Effector CD4-positive, alpha-beta T cell (primary cell): ENCODE measurements around the gene NEK1.
"Not testable (repeated sequence)": the region's sequence is repeated elsewhere in the genome, so short reads cannot be mapped to it uniquely, and the experiment has no call there.

Source experiments
- DNase-seq: peaks from one replicate; pipeline ENCODE4 v3.0.0-alpha.2; 2020

Gene NEK1

DNA sequence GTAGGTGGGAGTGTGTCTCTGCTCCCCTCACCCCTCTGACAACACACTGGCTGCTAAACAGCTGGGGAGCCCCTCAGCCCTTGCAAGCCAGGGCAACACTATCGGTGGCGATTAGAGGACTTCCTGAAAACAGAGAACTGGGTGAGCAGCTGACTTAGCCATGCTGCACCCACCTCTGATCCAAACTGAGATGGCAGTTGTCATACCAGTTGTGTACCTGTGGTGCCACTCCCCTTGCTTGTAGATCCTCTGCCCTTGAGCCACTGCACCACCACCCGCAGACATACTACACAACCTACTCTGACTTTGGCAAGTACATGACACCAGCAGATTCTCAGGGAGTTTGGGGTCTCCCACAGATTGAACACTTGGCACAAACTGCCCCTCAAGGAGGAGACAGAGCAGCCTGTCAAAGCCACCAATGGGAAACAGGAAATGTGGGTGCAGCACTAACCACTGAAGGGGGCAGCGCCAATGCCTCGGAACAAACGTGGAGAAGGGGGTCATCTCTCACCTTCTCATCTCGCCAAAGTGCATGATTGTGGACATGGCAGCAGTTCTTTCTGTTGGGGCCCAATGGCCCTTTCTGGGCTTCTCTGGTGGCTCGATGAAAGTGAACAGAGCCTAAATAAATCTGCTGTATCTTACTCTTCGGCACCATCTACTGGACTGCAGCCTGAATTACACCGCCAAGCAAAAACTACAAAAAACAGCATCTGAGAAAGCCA is 119.8 kb downstream of the NEK1 start:
- no peak for DNase-seq

DNA sequence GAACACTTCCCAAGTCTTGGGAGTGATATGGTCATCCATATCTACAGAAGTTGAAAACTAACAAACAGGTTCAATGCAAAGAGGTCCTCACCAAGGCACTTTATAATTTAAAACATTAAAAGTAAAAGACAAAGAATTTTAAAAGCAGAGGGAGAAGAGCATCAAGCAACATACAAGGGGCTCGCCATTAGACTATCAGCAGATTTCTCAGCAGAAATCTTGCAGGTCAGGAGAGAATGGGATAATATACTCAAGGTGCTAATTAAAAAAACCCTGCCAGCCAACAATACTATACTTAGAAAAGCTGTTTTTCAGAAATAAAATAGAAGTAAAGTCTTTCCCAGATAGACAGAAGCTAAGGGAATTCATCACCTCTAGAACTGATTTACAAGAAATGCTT is 121.2 kb downstream of the NEK1 start:
- no peak for DNase-seq

DNA sequence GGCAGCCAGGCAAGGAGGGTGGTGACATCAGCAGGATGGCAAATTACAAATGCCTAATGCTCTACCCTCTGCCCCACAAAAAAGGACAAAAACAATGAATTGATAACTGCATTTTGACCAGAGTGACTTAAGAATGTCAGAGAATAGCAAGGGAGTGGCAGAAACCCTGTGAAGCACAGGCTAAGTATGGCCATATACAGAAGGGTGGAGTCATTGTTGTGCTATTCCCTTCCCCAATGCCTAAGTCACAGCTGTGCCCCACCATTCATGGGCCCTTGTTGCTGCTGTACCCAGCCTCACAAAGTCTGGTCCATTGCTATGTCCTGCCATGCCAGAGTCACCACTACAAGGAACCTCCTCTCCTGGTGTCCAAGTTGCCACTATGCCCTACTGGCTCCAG is 123.1 kb downstream of the NEK1 start:
- no peak for DNase-seq

DNA sequence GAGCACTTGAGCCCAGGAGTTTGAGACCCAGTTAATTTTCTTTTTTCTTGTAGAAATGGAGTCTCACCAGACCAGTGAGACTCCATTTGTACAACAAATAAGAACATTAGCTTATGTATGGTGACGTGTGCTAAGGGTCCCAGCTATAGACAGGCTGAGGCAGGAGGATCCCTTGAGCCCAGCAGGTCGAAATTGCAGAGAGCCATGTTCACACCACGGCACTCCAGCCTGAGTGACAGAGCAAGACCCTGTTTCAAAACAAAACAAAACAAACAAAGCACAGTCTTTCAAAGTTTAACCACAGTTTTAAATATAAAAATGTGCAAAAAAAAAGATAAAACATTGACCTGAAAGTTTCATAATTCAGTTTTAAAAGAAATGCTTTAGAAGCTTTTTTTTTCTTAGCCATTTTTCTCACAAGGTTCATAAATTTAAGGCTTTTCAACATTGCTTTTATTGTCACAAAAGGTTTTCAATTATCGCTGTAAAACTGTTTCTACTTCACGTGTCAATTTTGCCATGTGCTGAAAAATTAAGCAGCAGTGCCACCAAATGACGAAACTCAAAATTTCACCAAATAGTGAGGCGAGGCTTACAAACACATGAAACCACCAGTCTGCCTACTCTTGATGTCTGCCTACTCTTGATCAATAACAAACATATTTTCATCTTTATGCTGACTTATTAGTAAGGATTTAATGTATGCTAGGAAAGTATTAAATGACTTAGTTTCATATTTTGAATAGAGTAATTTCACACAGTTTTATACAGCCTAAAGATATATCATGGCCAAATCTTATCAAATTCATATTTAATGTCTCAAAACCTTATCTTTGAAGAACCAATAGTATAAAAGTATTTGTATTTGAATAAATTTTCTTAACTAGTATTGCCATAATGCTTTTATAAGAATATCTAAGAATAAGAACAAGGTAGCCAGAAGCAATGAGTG is 126.3 kb downstream of the NEK1 start:
- DNase-seq = no peak

DNA sequence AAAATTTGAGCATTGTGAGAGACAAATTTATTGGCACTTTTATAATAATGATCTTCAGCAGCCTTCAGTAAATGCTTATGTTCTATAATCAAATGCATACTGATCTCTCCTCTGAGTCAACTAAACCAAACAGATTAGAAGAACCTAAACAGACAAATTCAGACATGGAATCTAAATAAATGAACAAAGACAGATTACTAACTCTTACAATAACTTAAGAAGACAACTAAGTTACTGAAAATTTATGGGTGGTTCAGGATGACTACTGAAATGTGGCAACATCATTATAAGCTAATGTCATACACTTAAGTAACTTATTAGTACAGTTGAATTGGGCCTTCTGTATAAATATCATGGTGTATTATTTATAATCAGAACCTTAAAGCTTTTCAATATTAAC is 127.3 kb downstream of the NEK1 start:
- DNase-seq = no peak

DNA sequence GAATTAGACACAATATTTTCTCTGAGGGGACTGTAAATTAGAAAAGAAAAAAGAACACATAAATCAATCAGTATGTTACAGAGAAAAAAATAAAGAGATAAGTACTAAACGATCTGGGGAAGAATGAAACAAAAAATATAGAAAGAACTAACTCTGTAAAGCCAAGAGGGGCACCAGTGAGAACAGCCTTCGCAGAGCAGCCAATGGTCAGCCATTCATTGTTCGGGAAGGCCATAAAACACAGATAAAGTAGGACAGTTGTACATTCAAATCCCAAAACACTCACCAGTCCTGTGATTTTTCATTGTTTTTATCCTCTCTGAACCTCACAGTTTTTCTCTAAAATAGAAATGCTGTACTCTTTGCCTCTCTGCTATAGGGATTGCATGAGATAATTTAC is 127.9 kb downstream of the NEK1 start:
- DNase-seq = no peak

DNA sequence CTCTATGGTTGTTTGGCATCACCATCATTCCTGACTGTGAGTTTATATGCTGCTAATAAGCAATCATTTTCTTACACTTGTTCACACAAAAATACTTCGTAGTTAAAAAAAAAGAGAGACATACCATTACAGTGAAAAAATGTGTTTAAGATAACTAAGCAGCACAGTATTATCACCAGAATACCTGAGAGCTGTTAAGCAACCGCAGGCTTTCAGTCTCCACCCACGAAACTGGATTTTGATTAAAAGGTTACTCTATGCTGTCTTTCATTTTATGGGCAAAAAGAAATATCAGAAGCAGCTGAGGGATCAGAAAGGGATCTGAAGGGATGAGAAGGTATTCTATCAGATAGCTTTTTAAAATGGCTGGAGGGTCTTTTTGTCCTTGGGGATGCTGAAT is 148.3 kb downstream of the NEK1 start:
- no peak for DNase-seq

DNA sequence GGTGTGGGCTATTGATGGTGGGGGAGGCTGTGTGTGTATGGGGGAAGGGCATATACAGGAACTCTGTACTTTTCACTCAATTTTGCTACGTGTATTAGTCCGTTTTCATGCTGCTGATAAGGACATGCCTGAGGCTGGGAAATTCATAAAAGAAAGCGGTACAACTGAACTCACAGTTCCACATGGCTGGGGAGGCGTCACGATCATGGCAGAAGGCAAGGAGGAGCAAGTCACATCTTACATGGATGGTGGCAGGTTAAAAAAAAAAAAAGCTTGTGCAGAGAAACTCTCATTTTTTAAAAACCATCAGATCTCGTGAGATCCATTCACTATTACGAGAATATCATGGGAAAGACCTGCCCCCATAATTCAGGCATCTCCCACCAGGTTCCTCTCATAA is 152.3 kb downstream of the NEK1 start:
- no peak for DNase-seq

DNA sequence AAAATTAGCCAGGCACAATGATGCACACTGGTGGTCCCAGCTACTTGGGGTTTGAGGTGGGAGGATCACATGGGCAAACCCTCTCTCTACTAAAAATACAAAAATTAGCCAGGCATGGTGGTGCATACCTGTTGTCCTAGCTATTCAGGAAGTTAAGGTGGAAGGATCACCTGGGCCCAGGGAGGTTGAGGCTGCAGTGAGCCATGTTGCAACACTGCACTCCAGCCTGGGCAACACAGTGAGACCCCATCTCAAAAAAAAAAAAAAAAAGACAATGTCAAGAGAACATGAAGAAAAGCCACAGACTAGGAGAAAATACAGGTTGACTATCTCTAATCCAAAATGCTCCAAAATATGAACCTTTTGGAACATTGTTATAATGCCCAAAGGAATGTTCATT is 153.8 kb downstream of the NEK1 start:
- DNase-seq = no peak

DNA sequence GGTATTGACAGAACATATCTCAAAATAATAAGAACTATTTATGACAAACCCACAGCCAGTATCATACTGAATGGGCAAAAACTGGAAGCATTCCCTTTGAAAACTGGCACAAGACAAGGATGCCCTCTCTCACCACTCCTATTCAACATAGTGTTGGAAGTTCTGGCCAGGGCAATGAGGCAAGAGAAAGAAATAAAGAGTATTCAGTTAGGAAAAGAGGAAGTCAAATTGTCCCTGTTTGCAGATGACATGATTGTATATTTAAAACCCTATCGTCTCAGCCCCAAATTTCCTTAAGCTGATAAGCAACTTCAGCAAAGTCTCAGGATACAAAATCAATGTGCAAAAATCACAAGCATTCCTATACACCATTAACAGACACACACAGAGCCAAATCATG is 159.7 kb downstream of the NEK1 start:
- DNase-seq = not testable (repeated sequence)

DNA sequence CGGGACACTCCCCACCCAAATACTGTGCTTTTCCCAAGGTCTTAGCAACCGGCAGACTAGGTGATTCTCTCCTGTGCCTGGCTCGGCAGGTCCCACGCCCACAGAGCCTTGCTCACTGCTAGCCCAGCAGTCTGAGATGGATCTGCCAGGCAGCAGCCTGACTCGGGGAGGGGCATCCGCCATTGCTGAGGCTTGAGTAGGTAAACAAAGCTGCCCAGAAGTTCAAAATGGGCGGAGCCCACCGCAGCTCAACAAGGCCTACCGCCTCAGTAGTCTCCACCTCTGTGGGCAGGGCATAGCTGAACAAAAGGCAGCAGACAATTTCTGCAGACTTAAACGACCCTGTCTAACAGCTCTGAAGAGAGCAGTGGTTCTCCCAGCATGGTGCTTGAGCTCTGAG is 163.4 kb downstream of the NEK1 start:
- DNase-seq = not testable (repeated sequence)

DNA sequence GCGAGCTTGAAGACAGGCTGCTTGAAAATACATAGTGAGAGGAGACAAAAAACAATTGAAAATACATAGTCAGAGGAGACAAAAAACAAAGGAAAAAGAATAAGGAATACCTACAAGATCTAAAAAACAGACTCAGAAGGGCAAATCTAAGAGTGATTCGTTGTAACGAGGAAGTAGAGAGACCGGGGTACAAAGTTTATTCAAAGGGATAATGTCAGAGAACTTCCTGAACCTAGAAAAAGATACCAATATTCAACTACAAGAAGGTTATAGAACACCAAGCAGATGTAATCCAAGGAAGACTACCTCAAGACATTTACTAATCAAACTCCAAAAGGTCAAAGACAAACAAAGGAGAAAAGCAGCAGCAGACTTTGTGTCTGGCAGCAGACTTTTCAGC is 165.6 kb downstream of the NEK1 start:
- no peak for DNase-seq

DNA sequence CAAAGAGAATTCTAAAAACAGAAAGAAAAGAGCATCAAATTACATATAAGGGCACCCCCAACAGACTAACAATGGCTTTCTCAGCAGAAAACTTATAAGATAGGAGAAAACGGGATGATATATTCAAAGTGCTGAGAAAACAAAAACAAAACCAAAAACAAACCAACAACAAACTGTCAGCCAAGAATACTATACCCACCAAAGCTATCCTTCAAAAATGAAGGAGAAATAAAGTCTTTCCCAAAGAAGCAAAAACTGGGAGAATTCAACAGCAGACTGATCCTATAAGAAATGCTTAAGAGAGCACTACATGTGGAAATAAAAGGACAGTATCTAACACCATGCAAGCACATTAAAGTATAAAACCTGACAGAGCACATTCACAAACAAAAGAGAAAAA is 168.6 kb downstream of the NEK1 start:
- no peak for DNase-seq

DNA sequence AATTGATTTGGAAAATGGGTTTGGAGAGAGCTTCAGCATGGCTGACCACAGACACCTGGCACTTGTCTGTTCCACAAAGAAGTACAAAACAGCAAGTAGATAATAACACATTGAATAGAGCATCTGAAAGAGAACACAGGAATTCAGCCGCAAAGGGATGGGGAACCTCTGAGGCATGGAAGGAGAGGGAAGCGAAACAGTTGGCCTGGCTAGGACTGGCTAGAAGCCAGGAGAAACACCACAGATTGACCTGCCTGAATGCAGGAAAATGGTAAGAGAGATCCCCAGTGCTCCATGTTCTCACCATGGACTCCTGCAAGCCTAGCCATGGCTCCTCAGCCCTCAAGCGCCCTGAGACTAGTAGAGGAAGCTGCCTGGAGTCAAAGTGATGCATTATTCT is 171.9 kb downstream of the NEK1 start:
- no peak for DNase-seq

DNA sequence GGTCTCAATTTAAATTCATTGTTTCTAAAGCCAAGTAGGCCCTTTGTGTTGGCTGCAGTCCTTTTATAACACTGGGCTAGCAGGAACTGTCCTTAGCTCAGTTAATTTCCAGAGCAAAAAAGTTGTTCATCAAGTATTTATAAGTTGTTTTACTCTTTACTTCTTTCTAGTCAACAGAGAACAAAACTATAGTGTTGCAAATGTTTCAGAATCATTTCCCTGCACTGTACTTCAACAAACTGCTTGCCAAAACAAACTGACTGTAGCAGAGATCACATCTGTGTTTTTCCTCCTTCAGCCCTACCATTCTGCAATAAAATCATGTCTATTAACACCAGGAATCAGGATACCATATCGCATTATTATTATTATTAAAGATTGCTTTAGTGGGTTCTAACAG is 173.1 kb downstream of the NEK1 start:
- no peak for DNase-seq

DNA sequence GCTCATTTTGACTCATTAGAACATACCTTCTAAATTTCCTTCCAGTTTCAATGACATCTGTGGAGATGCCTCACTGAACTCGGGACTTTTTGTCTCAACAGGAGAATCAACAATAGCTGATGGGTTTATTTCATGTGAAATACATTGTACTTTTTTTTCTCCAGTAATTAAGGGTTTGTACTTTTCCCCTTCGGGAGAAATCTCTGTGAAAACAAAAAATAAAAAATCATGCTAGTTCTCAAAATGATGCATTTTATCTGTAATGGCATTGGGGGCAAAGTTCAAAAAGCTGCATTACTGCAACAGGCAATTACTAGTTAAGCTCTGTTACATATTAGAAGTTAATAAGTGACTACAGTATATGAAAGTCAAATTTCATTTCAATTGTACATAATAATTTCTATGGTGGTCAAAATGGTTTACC is 174.3 kb downstream of the NEK1 start:
- DNase-seq = no peak

DNA sequence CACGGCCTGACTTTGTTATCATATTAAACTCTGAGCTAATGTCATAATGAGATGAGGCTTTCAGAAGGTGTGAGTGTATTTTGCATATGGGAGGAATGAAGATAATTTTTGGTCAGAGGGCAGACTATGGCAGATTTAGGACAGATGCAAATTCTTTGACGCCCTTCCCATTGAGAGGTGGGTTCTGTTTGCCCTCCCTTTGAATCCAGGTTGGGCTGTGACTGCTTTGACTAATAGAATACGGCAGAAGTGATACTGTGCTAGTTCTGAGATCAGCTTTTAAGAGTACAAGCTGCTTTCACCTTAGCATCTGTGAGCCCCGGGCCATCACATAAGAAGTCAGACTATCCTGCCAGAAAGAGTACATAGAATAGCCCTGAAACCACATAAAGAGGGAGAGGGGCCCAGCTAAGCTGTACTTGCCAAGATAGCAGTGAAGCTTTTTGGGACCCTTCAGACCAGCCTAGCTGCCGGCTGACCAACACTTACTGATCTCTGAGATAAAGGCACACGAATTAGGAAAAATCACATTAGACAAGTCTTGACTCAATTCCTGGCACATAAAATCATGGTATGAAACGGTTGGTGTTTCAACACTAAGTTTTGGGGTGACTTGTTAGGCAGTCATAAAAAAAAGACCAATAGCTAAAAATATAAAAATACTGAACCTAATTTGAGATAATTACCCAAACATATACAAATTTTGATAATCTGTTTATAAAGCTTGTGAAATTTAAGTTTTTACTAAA is 174.9 kb downstream of the NEK1 start:
- DNase-seq = no peak

DNA sequence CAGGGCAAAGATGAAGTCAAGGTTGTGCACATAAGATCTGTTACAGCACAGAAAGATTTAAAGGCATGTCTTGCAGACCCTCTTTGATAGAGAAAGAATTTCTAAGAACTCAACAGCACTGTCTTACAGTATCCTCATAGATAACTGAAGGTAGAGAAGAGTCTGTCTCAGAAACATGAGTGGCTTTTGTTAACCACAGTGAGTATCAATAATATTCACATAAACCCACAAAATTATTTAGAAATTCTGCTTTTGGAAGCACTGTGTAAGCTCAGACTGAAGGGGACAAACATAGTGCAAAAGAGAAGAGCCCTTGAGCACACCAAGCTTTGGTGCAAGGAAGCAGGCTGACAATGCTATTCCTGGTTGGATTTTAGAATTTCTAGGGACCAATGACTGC is 175.6 kb downstream of the NEK1 start:
- DNase-seq = no peak

DNA sequence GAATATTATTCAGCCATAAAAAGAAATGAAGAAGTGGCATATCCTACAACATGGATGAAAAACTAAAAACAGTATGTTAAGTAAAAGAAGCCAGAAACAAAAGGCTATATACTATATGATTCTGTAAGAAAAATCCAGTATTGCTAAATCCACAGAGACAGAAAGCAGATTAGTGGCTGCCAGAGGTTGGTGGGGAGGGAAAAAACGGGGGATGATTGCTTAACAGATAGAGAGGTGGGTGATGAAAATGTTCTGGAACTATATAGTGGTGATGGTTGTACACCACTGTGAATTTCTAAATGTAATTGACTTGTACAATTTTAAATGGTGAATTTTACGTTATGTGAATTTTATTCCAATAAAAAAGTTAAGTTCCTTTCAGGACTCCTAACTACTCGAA is 184.0 kb downstream of the NEK1 start:
- DNase-seq = no peak

DNA sequence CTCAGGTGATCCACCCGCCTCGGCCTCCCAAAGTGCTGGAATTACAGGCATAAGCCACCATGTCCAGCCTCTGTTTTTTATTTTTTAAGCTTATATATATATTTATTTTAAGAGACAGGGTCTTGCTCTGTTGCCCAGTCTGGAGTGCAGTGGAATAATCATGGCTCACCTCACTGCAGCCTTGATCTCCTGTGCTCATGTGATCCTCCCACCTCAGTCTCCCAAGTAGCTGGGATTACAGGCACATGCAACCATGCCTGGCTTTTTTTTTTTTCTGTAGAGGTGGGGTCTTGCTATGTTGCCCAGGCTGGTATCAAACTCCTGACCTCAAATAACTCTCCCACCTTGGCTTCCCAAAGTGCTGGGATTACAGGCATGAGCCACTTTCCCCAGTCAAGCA is 184.7 kb downstream of the NEK1 start:
- DNase-seq = not testable (repeated sequence)

DNA sequence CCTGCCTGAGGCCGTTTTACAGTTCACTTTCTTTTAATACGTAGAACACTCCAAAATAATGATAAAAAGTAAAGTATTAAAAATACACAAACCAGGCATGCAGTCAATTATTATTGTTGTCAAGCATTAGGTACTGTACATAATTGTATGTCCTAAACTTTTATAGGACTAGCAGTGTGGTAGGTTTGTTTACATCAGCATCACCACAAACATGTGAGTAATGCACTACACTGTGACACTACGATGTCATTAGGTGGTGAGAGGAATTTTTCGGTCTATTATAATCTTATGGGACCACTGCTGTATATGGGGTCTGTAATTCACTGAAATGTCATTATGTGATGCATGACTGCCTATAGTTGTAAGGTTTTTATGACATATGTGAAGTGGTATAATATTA is 192.1 kb downstream of the NEK1 start:
- no peak for DNase-seq

DNA sequence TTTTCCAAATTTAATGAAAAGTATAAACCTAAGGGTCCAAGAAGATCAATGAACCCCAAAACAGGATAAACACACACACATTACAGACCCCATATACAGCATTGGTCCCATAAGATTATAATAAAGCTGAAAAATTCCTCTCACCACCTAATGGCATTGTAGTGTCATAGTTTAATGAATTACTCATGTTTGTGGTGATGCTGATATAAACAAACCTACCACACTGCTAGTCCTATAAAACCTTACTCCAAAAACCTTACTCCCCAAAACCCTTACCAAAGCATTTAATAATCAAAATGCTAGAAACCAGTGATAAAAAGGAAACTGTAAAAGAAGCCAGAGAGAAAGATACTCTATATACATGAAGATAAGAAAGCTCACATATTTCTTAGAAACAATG is 193.5 kb downstream of the NEK1 start:
- DNase-seq = no peak

DNA sequence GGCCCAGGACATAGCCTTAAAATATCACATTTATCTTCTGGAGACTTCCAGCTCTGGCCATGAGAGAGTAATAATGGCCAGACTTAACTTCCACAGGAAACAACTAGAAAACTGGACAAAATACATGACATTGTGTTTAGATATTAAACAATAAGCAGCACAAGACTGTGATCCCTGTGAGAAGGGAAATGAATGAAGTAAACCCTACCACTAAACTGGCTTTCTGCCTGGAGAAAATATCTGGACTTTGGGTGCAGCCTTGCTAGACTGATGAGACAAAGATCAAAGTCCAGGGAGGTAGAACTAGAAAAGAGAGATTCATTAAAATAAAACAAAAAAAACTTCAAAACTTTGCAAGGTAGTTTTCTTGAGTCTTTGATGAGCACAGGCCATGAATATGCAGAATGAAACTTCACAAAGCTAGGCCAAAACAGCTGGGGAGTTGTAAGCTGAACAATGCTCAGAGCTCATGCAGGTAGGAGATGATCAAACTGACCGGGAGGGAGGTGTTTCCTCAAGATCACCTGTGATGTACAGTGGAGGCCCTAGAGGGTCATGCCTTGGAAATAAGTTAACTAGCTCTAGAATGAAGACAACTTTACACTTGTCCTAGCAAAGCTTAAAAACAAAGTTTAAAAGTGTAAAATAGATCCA is 194.6 kb downstream of the NEK1 start:
- DNase-seq = no peak
